ENCODE measurements around the gene FAM20B. TPM values are rescaled to one million over a fixed set of nuclear protein-coding genes. Genes with fewer than 3 reads are reported as not detected.
A peak's percentile ranks its signal among the peaks of the same experiment; 100 is the strongest.
"Not testable (repeated sequence)": the region's sequence is repeated elsewhere in the genome, so short reads cannot be mapped to it uniquely, and the experiment has no call there.

The FAM20B gene, protein sequence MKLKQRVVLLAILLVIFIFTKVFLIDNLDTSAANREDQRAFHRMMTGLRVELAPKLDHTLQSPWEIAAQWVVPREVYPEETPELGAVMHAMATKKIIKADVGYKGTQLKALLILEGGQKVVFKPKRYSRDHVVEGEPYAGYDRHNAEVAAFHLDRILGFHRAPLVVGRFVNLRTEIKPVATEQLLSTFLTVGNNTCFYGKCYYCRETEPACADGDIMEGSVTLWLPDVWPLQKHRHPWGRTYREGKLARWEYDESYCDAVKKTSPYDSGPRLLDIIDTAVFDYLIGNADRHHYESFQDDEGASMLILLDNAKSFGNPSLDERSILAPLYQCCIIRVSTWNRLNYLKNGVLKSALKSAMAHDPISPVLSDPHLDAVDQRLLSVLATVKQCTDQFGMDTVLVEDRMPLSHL
- 77.8 and 90.5 TPM in 2 replicates for total RNA-seq (2014; rRNA removed; shearing (Covaris generic))
- polyA plus RNA-seq (2014; cell fraction: nucleus; rRNA removed): 33.1 and 58.7 TPM in 2 replicates

DNA sequence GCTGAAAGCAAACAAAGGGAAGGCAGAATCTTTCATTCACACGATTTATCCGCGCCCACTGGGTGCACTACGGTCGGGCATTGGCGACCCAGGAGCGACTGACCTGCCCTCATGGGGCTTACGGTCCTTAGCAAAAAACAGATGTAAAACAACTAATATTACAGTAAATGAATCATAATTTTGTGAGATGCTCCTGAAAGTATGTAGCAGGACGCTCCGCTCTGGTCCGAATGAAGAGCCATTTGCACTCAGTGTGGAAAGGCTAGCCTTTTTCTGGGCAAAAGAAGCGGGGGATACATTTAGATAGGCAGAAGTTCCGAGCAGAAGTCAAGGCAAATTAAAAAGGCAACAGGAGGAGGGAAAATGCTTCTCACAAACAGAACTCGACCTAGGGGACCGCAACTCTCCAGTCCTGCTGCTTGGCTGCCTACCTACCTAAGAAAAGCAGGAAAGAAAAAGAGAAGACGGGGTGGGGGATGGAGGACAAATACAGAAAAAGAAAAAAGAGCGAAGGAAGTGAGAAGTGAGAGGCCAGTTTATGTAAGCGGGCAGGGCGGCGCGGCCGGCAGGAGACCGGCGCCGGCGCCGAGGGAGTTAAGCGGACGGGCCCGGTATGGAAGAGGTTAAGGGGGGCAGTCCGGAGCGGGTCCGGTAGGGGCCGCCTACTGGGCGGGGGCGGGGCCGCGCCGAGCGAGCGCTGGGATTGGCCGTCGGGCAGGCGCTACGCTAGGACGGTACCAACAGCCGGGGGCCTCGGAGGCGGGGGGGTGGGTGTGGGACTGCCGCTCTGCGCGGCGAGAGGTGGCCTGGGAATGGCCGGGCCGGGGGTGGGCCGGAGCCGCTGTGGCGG, at the start of gene FAM20B:
Gene FAM20B (plus strand): TSS at position 770 of the 850 bp plus-strand sequence. CDS start 17,954 bp downstream, outside the sequence.
- DNase-seq (ENCODE audit: extremely low read depth, low read depth): peak; percentile 95

DNA sequence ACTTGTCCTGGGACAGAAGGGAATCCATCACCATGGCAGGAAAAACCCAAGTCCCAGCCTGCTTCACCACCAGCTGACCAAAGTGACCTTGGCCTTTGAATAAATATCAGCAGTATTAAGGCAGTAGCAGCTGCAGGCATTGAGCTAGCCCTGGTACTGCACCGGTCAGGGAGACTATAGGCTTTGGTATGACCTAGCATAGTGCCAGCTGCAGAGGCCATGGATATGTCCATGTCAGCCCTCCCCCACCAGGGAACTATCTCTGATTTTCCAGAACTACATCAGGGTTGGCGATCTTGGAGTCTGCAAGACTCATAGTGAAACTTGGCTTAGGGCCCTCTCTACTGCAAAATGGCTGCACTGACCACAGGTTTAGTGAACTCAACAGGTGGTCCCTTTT, 49.2 kb upstream of the FAM20B start:
- no peak for DNase-seq (ENCODE audit: extremely low read depth, low read depth)

DNA sequence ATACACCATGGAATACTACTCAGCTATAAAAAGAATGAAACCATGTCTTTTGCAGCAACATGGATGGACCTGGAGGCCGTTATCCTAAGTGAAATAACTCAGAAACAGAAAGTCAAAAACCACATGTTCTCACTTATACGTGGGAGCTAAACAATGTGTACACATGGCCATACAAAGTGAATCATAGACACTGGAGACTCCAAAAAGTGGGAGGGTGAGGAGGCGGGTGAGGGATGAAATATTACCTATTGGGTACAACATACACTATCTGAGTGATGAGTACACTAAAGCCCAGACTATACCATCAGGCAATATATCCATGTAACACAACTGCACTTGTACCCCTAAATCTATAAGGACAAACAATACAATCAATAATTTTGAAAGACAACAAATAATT, 39.5 kb upstream of the FAM20B start:
- no peak for DNase-seq (ENCODE audit: extremely low read depth, low read depth)

DNA sequence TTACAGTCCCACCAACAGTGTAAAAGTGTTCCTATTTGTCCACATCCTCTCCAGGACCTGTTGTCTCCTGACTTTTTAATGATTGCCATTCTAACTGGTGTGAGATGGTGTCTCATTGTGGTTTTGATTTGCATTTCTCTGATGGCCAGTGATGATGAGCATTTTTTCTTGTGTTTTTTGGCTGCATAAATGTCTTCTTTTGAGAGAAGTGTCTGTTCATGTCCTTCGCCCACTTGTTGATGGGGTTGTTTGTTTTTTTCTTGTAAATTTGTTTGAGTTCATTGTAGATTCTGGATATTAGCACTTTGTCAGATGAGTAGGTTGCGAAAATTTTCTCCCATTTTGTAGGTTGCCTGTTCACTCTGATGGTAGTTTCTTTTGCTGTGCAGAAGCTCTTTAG, 37.5 kb upstream of the FAM20B start:
- not testable (repeated sequence) for DNase-seq (ENCODE audit: extremely low read depth, low read depth)

DNA sequence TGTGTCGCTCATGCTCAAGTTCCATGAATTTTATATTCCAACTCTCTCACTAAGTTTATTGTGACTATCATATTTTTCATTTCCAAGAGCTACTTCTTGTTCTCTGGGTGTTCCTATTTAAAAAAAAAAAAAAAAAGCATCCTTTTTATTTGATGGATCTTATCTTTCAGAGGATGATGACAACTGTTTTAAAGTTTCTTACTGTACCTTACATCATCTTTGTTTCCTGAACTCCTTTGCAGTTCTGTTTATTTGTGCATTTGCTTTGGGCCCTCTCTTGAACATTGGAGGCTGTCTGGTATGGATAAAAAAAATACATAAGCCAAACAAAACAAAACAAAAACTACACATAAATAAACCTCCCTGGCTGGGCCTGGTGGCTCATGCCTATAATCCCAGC, 32.1 kb upstream of the FAM20B start:
- no peak for DNase-seq (ENCODE audit: extremely low read depth, low read depth)

DNA sequence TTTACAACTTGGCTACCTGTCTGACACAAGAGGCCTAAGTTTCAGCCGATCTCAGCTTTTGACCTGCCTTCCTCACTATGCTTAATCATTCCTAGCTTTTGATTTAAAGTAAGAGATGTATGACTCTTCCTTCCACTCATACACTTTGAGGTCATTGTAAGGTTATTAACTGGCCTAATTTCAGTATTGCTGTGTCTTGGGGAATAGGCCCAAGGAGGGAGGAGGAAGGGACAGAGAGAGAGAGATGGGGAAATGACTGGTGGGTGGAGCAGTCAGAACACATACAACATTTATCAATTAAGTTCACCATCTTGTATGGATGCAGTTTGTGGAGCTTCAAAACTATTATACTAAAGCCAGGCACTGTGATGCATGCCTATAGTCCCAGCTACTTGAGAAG, 28.3 kb upstream of the FAM20B start:
- DNase-seq (ENCODE audit: extremely low read depth, low read depth): no peak

DNA sequence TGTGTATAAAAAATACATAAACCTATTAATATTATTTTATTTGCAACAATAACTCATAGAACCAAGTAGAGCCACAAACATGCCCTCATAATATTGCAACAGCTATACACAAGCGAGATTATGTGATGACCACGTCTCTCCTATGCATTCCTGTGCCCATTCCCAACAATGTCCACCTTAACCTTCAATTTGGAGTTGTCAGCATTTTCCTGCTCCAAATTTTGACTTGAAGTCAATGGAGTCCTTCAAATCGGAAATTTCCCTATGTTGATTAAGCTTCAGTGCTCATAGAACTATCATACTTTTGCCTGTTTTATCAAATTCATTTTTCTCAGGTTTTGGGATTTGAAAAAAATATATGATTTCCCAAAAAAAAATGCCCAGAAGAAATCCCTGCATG, 27.4 kb upstream of the FAM20B start:
- DNase-seq (ENCODE audit: extremely low read depth, low read depth): no peak

DNA sequence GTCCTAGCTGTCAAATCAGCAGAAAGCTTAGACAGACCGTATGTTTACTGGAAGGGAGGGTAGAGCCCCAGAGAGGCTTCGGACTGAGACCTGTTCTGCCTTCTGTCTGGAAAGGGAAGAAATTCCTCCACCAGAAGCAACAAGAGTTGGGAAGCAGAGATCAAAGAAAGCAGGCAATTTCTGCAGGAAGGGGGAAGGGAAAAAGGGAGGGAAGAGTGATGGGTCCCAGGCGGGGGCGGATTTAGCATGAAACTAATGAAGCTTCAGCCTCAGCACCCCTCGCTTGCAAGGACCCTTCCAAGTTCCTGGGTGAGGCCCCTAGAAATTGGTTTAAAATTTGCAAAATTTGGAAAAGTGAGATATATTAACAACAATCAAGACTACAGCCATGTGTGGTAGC, 26.6 kb upstream of the FAM20B start:
- DNase-seq (ENCODE audit: extremely low read depth, low read depth): no peak

DNA sequence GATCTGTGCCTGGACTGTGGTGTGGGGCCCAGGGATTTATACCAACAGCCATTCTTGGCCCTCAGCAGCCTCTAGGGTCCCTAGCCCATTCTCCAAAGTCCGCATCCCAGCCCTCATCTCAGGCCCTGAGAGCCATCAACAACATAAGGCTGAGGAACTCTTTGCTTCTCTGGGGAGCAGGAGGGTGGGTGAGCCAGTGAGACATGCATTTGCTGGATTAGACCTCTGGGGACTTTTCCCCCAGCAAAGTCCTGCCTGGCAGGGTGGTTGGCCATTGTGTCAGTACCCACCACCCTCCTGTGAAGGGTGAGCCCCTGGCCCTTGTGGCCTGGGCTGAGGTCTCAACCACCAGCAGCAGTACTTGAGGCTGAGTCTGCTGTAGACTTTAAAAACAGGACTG, 24.2 kb upstream of the FAM20B start:
- DNase-seq (ENCODE audit: extremely low read depth, low read depth): no peak

DNA sequence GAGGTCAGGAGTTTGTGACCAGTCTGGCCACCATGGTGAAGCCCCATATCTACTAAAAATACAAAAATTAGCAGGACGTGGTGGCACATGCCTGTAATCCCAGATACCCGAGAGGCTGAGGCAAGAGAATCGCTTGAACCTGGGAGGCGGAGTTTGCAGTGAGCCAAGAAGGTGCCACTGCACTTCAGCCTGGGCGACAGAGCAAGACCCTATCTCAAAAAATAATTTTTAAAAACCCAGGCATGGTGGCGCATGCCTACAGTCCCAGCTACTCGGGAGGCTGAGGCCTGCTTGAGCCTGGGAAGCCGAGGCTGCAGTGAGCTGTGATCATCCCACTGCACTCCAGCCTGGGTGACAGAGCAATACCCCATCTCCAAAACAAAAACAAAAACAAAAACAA, 23.6 kb upstream of the FAM20B start:
- not testable (repeated sequence) for DNase-seq (ENCODE audit: extremely low read depth, low read depth)

DNA sequence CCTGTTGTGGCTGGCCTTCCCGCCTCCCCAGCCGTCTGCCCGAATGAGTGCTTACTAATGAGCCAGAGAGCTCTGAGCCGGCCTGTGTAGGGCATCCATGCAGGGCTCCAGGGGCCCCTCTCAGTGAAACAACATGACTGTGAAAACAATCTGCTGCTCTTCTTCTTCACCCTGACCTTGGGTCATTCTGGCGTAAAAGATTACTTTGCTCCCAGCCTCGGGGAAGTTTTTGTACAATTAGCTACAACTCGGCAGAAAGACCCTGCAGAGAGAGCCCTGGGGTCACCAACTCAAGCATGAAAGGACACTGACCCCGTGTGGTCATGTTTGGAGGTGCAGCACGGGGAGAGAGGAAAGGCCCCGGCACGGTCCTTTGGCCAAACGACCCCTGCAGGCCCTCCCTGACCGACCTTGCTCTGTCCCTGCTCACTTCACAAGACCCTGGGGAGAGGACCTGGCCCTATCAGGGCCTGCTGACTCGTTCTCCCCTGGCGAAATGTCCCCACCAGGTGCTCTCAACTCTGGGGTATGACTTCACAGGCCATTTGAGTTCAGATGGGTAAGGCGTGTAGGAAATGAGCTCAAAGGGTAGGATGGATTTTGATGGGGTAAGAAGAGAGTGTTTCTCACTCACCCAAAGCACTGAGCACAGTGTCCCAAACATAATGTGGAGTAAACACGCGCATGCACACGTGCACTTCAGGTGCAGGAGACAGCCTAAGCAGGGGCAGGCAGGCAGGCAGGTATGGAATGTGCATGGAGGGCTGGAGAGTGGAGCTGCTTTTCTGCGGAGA, 22.9 kb upstream of the FAM20B start:
- DNase-seq (ENCODE audit: extremely low read depth, low read depth): peak; percentile 73

DNA sequence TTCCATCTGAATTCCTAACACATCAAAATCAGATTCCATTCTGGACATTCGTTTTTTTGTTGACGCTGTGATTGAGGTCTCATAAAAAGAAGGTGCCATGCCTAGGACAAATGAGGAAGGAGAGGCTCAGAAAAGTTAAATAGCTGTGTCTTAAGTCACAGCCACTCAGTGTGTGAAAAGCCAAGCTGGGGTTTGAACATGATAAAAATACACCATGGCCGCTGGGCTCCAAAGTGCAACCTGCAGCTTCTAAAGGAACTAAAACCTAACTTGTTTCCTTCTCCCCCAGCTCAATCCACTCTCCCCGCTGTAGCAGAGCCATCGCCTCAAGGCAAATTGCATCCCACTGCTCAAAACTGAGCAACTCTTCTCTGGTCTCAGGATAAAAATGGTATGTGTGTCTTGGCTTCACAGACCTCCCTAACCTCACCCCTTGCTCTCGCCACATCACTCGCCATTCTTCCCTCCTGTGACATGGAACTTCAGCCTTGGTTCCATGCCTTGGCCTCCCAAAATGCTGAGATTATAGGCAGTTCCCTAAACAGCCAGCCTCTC, 22.1 kb upstream of the FAM20B start:
- no peak for DNase-seq (ENCODE audit: extremely low read depth, low read depth)

DNA sequence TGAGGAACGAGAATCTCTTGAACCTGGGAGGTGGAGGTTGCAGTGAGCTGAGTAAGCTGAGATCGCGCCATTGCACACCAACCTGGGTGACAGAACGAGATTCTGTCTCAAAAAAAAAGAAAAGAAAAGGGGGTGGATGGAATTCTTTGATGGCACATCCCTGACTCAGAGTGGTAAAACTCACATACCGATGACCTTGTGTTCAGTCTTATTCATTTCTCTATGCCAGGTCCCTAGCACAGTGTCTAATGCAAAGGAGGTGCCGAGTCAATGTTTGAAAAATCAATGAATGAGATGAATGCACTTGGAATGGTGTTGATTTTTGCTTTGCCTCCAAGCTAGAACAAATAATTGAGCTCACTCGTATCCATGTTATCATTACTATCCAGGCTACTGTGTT, 18.5 kb upstream of the FAM20B start:
- DNase-seq (ENCODE audit: extremely low read depth, low read depth): no peak

DNA sequence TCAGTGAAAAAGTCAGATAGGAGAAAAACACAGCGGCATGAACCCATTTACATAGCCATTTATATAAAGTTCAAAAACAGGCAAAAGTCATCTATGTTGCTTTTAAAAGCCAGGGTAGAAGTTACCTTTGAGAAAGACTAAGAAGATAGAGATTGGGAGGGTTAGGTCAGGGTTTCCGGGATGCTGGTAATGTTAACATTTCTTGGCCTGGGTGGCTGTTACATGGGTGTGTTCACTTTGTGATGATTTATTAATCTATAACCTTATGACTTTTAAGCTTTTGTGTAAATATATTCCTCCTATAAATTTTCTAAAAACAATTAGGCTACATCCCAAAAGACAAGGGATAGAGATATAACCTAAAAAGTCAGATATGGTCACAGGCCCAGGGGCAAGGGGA, 15.0 kb upstream of the FAM20B start:
- DNase-seq (ENCODE audit: extremely low read depth, low read depth): no peak

DNA sequence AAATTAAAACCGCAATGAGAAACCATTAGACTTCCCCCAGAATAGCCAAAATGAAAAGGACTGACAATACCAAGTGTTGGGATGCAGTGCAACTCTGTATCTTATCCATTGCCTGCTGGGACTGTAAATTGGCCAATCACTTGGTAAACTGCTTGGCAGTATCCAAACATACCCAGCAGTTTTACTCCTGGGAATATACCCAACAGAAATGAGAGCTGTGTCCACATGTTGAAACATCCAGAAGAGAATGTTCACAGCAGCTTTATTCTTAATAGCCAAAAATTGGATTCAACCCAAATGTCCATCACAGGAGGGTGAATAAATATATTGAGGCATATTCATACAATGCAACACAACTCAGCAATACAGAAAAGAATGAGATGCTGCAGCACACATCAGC, 13.7 kb upstream of the FAM20B start:
- no peak for DNase-seq (ENCODE audit: extremely low read depth, low read depth)

DNA sequence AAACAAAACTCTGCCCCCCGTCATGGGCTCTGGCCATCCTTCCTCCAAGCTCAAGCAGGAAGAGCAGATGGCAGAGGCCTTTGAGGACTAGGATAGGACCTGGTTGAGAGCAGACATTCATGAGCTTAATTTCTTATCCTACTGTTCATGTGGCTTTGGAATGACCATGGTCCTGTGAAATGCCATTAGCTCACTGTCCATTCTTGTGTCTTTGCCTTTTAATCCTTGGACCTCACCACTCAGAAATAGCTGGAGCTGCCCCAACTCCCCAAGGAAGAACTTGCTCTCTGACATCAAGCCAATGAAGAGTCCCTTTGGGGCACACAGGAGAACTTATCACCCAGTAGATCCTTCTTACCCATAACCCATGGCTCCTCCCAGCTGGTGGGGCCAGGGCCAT, 11.6 kb upstream of the FAM20B start:
- DNase-seq (ENCODE audit: extremely low read depth, low read depth): no peak

DNA sequence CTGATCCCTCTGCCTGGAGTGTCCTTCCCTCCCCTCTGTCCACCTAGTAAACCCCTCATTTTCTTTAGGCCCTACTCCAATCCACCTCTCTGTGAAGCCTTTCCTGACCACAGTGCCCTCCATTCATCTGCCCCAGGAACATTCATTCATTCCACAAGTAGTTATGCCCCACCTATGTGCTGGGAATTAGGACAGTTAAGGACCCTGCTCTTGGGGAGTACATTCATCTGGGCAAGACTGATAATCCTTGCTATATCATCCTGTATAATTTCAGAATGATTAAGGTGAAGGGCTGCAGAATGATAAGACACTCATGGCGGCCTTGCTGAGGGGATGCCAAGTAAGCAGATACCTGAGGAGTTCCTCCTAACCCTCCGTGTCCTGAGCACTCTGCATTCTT, 10.3 kb upstream of the FAM20B start:
- no peak for DNase-seq (ENCODE audit: extremely low read depth, low read depth)

DNA sequence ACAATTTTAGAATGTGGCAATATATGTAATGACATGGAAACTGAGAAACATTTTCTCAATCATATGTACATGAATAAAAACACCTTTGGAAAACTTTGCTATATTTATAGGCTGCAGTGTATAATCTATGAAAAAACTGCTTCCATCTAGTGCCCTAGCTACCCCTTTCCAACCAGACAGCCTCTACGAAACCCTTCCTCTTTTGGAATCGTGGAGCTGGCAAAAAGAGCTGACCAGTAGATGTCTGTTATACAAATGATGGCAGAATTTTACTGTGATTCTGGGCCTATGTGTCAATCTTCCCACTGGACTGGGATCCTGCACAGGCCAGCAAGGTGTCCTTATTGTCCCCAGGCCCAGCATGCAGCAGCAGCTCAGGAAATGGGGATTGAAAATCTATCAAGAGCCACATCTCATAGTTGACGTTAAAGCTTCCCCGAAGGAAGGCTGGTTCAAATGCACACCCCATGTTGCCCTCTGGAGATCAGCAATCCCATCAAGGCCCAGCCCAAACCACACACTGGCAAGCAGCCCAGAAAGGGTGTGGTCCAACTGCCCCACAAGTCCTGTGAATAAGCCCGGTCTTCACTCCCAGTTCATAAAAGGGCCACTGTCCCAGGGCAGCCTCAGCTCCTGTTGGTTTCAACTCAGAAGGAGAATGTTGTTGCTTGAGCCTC, 8.8 kb upstream of the FAM20B start:
- peak; percentile 95 for DNase-seq (ENCODE audit: extremely low read depth, low read depth)

DNA sequence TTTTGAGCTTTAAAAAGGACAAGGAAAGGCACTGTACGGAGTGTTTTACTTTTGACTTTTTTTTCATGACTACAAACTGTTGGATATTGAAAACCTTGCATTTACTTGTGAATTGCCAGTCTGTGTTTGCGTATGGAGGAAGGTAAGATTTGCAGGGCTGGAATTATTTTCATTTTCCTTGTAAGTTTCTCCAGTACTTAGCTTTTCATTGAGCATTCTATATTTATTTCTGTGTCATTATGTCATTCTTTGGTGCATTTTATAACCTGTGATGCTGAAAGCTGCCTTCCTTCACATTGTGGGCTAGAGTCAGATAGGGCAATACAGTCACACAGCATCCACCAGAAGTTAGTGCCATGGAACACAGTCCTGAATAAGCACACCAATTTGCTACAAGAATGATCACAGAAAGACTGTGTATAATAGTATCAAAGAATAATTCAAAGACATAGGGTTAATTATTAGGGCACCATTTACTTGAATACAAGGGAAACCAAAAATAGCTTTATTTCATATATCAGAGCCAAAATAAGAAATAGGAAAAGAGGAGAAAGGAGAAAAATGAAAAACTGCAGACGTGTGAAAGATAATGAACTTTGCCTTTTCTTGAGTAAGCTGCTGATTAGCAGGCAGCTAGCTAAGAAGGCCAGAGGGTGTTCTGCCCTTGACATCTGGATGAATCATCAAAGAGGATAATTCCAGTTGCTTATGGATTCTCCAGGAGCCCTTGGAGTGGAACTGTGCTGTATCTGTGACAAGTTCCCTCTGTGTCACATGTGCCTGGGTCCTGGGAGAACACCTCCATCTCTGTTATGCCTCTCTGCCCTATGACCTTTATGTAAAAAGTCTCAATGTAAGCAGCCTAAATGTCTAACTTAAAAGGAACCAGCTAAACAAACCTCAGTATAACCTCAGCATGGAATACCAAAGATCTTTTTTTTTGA, 8.0 kb upstream of the FAM20B start:
- peak; percentile 39 for DNase-seq (ENCODE audit: extremely low read depth, low read depth)
